A673 (cell line): ENCODE results near the gene GLI2. TPM values are rescaled to one million over a fixed set of nuclear protein-coding genes. Genes with fewer than 3 reads are reported as not detected.

Experiments
- BruUV-seq: library from RNA; stranded (reverse); fragments of 400-500 nt; replicated peaks from 2 replicates; lab custom pipeline; 2021; lab: Mats Ljungman, UMichigan
- CTCF ChIA-PET: fragments of 300-600 bp; sonication (Branson Sonifier 250); formaldehyde crosslinking; loops from one replicate; lab custom pipeline; 2022; ENCODE audit warnings: antibody characterized with exemption; lab: Charles Lee
- POLR2A ChIA-PET: fragments of 300-600 bp; sonication (Branson Sonifier 250); formaldehyde crosslinking; loops from one replicate; lab custom pipeline; 2022; ENCODE audit warnings: antibody characterized with exemption; ENCODE audit not compliant: low non-redundant PET; lab: Charles Lee
- DNase-seq: peaks from one replicate; pipeline ENCODE4 v3.0.0-alpha.2; 2015; ENCODE audit warnings: low spot score
- H3K27ac ChIP-seq: fragments of 200-600 bp; sonication (generic); 2 replicates; pipeline ENCODE4 v1.5.1; 2016; ENCODE audit warnings: mixed run types, low read depth, mild to moderate bottlenecking, mixed read lengths, antibody characterized with exemption, low read length; ENCODE audit not compliant: poor library complexity, severe bottlenecking
- H3K27me3 ChIP-seq: fragments of 200-600 bp; sonication (generic); replicated peaks from 2 replicates; pipeline ENCODE4 v1.6.1; 2017; ENCODE audit warnings: mixed run types, low read depth, mild to moderate bottlenecking, mixed read lengths, antibody characterized with exemption, low read length; ENCODE audit not compliant: insufficient read depth, poor library complexity
- H3K36me3 ChIP-seq: fragments of 200-600 bp; sonication (generic); 2 replicates; pipeline ENCODE4 v1.6.1; 2016; ENCODE audit warnings: mixed run types, mild to moderate bottlenecking, mixed read lengths, antibody characterized with exemption, low read length; ENCODE audit not compliant: insufficient read depth, poor library complexity, severe bottlenecking
- H3K4me1 ChIP-seq: fragments of 200-600 bp; sonication (generic); 2 replicates; pipeline ENCODE4 v1.6.1; 2017; ENCODE audit warnings: mixed run types, mild to moderate bottlenecking, mixed read lengths, antibody characterized with exemption, low read length; ENCODE audit not compliant: insufficient read depth, poor library complexity, severe bottlenecking
- H3K4me3 ChIP-seq: fragments of 200-600 bp; sonication (generic); 2 replicates; pipeline ENCODE4 v1.5.1; 2016; ENCODE audit warnings: low read depth, mixed run types, mild to moderate bottlenecking, mixed read lengths, low read length; ENCODE audit not compliant: poor library complexity, severe bottlenecking
- H3K9me3 ChIP-seq: fragments of 200-600 bp; sonication (generic); 2 replicates; pipeline ENCODE4 v1.6.1; 2016; ENCODE audit warnings: mixed run types, low read depth, mild to moderate bottlenecking, mixed read lengths, antibody characterized with exemption, low read length; ENCODE audit not compliant: poor library complexity, severe bottlenecking
- EZH2 ChIP-seq: fragments of 200-600 bp; sonication (generic); IDR thresholded peaks from 2 replicates; pipeline ENCODE4 v1.6.1; 2017; ENCODE audit warnings: borderline replicate concordance, low read depth, mild to moderate bottlenecking, mixed read lengths, antibody characterized with exemption, low read length; ENCODE audit not compliant: poor library complexity, severe bottlenecking
- intact Hi-C: fragments of 100-400 bp; cut with micrococcal nuclease; formaldehyde crosslinking; loops from one replicate; pipeline ENCODE4 v1.10.0; 2022; ENCODE audit not compliant: unreplicated experiment
- total RNA-seq: library from RNA; stranded (reverse); gene quantifications from 2 replicates; pipeline ENCODE4 v1.2.3, GENCODE V29; 2021
- TF ChIP-seq, protein P1 (sequence below): fragments of 300-800, 200-600 bp; sonication (generic); conservative IDR thresholded peaks from 2 replicates; pipeline ENCODE4 v1.5.1; 2017; ENCODE audit warnings: low read depth, mild to moderate bottlenecking, antibody characterized with exemption, low read length, moderate library complexity, mixed read lengths

GLI2 gene
- total RNA-seq, 1 experiment from 2014 or later, result 8.1 TPM

DNA sequence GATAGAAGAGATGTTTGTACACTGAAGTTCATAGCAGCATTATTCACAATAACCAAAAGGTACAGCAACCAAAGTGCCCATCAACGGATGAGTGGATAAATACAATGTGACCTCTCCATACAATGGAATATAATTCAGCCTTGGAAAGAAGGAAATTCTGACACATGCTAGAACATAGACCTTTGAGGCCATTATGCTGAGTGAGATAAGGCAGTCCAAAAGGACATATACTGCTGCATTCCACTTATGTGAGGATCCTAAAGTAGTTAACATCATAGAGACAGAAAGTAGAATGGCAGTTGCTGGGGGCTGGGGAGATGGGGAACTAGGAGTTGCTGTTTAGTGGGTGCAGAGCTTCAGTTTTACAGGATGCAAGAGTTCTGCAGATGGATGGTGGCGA lies 38.2 kb upstream of the GLI2 start:
- peaks cover 10% of the 10 kb centered on the region for H3K27me3 ChIP-seq
- H3K36me3 ChIP-seq, result no peaks in the 10 kb centered on the region
- intact Hi-C loops, result loop anchor here (5.0 kb wide), 1 partner anchor 260 kb away; no protein-coding TSS in a partner anchor
- DNase-seq, result no peak
- no TSS peak for BruUV-seq
- no peaks in the 10 kb centered on the region for H3K9me3 ChIP-seq
- POLR2A ChIA-PET, result no interaction called here
- CTCF ChIA-PET, result no interaction called here
- no peaks in the 10 kb centered on the region for H3K4me1 ChIP-seq
- no peak overlapping the region for H3K27ac ChIP-seq
- no peak overlapping the region for H3K4me3 ChIP-seq
- no peak for TF ChIP-seq EZH2
- TF ChIP-seq, protein P1, sequence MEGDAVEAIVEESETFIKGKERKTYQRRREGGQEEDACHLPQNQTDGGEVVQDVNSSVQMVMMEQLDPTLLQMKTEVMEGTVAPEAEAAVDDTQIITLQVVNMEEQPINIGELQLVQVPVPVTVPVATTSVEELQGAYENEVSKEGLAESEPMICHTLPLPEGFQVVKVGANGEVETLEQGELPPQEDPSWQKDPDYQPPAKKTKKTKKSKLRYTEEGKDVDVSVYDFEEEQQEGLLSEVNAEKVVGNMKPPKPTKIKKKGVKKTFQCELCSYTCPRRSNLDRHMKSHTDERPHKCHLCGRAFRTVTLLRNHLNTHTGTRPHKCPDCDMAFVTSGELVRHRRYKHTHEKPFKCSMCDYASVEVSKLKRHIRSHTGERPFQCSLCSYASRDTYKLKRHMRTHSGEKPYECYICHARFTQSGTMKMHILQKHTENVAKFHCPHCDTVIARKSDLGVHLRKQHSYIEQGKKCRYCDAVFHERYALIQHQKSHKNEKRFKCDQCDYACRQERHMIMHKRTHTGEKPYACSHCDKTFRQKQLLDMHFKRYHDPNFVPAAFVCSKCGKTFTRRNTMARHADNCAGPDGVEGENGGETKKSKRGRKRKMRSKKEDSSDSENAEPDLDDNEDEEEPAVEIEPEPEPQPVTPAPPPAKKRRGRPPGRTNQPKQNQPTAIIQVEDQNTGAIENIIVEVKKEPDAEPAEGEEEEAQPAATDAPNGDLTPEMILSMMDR, result no peak

DNA sequence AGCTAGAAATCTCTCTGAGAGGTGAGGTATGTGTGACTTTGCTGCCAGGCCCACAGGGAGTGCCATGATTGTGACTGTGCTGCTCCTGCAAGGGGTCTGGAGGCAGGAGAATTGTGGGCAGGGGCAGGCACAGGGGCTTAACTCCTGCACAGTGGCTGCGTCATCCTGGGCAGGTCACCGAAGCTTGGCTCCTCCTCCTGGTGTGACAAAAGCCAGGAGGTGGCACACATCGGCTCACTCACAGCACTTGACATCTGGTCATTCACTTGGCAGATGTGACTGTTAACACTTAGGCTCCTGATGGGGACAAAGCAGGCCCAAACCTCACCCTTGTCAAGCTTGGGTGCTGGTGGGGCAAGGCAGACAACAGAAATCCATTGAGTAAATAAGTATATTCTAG lies 36.4 kb upstream of the GLI2 start:
- no peak for DNase-seq
- no peaks in the 10 kb centered on the region for H3K9me3 ChIP-seq
- no peaks in the 10 kb centered on the region for H3K4me1 ChIP-seq
- POLR2A ChIA-PET, result no interaction called here
- BruUV-seq, result no TSS peak
- no peak overlapping the region for H3K27ac ChIP-seq
- TF ChIP-seq, protein P1, result no peak
- no peak for TF ChIP-seq EZH2
- no peaks in the 10 kb centered on the region for H3K36me3 ChIP-seq
- H3K4me3 ChIP-seq, result no peak overlapping the region
- CTCF ChIA-PET, result no interaction called here
- intact Hi-C loops, result loop anchor here (5.0 kb wide), 1 partner anchor 258 kb away; no protein-coding TSS in a partner anchor
- peaks cover 10% of the 10 kb centered on the region for H3K27me3 ChIP-seq

DNA sequence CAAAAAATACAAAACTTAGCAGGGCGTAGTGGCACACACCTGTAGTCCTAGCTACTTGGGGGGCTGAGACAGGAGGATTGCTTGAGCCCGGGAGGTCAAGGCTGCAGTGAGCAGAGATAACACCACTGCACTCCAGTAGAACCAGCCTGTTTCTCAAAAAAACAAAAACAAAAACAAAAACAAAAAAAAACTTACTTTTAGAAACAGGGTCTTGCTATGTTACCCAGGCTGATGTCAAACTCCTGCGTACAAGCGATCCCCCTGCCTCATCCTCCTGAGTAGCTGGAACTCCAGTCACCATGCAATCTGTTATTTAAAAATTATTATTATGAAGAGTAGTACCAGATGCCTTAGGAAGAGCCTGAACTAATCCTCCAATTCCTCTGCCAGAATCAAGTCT lies 35.0 kb upstream of the GLI2 start:
- Histone ChIP-seq H3K27ac (no peak overlapping the region), H3K4me1 (no peaks in the 10 kb centered on the region), H3K27me3 (peaks cover 3% of the 10 kb centered on the region), H3K4me3 (no peak overlapping the region), H3K36me3 (no peaks in the 10 kb centered on the region), H3K9me3 (no peaks in the 10 kb centered on the region)
- no TSS peak for BruUV-seq
- DNase-seq, result no peak
- intact Hi-C loops, result no loop called here
- ChIA-PET POLR2A (no interaction called here), CTCF (no interaction called here)
- TF ChIP-seq EZH2, result no peak
- TF ChIP-seq, protein P1, result no peak
